HCT116 (cell line): Measurements from ENCODE around the gene ZNF155. TPM values are rescaled to one million over a fixed set of nuclear protein-coding genes. Genes with fewer than 3 reads are reported as not detected.

Experiments used
- ATAC-seq: fragments of 200-7000 bp; cut with Tn5 transposase; 2 replicates; pipeline ENCODE4 v1.9.1; 2020; ENCODE audit warnings: mild to moderate bottlenecking, moderate library complexity
- BruUV-seq: library from RNA; stranded (reverse); fragments of 400-500 nt; replicated peaks from 2 replicates; lab custom pipeline; 2021; lab: Mats Ljungman, UMichigan
- CTCF ChIA-PET: fragments of 300-600 bp; sonication (Branson Sonifier 250); formaldehyde crosslinking; loops from one replicate; lab custom pipeline; 2021; ENCODE audit warnings: antibody characterized with exemption; lab: Charles Lee
- POLR2A ChIA-PET: fragments of 300-600, 350-600 bp; sonication (Branson Sonifier 250); formaldehyde crosslinking; loops from one replicate; lab custom pipeline; 2021; ENCODE audit warnings: antibody characterized with exemption; lab: Charles Lee
- RAD21 ChIA-PET, 2 experiments: fragments of 300-600 bp; sonication (Branson Sonifier 250); formaldehyde crosslinking; loops; one replicate each; lab custom pipeline; 2023; ENCODE audit warnings: low total read pairs in 2 of 2; ENCODE audit not compliant: uncharacterized antibody in 2 of 2, unreplicated experiment in 2 of 2, low non-redundant PET in 1 of 2; lab: Charles Lee
- DNase-seq: peaks from one replicate; pipeline ENCODE4 v3.0.0-alpha.2; 2010; ENCODE audit warnings: low read depth, low spot score
- H2AFZ ChIP-seq: fragments of 200-600 bp; shearing (Covaris generic), sonication (generic); 2 replicates; pipeline ENCODE4 v1.6.1; 2017; ENCODE audit warnings: low read depth, mixed run types, mixed read lengths, antibody characterized with exemption, low read length; ENCODE audit not compliant: poor library complexity, severe bottlenecking
- H3K27ac ChIP-seq: 2 replicates; pipeline ENCODE4 v1.5.1; 2012; ENCODE audit warnings: low read depth, low read length
- H3K27me3 ChIP-seq: fragments of 200-600 bp; sonication (generic); 2 replicates; pipeline ENCODE4 v1.6.1; 2016; ENCODE audit warnings: mixed run types, low read length, mixed read lengths; ENCODE audit not compliant: insufficient read depth
- H3K36me3 ChIP-seq, 2 experiments: fragments of 200-500 bp in 1 of 2; fragments of 200-600 bp in 1 of 2; sonication (Bioruptor generic) in 1 of 2; sonication (generic) in 1 of 2; 2 replicates each; pipeline versions ENCODE4 v1.5.1 to v1.6.1; 2014 to 2016; ENCODE audit warnings: low read length in 2 of 2, inconsistent platforms in 1 of 2, mixed read lengths in 1 of 2, mixed run types in 1 of 2; ENCODE audit not compliant: insufficient read depth in 2 of 2, control insufficient read depth in 1 of 2
- H3K4me1 ChIP-seq, 2 experiments: fragments of 200-600 bp in 1 of 2; sonication (generic) in 1 of 2; 2 replicates each; pipeline versions ENCODE4 v1.5.1 to v1.6.1; 2012 to 2017; ENCODE audit warnings: low read length in 2 of 2, inconsistent platforms in 1 of 2, mild to moderate bottlenecking in 1 of 2, mixed read lengths in 1 of 2, mixed run types in 1 of 2, moderate library complexity in 1 of 2; ENCODE audit not compliant: insufficient read depth in 2 of 2, control insufficient read depth in 1 of 2
- H3K4me2 ChIP-seq: fragments of 200-600 bp; sonication (generic); 2 replicates; pipeline ENCODE4 v1.6.1; 2017; ENCODE audit warnings: mixed run types, low read length, mixed read lengths
- H3K4me3 ChIP-seq, 2 experiments: fragments of 200-600 bp in 1 of 2; sonication (generic) in 1 of 2; replicated peaks in 1 of 2; 2 replicates each; pipeline ENCODE4 v1.5.1; 2011 to 2016; ENCODE audit warnings: low read length in 2 of 2, control low read depth in 1 of 2, low read depth in 1 of 2, mild to moderate bottlenecking in 1 of 2, mixed read lengths in 1 of 2, mixed run types in 1 of 2
- H3K79me2 ChIP-seq: fragments of 200-600 bp; sonication (generic); 2 replicates; pipeline ENCODE4 v1.6.1; 2017; ENCODE audit warnings: mild to moderate bottlenecking, mixed run types, low read length, moderate library complexity, mixed read lengths; ENCODE audit not compliant: insufficient read depth
- H3K9ac ChIP-seq: fragments of 200-600 bp; sonication (generic); 2 replicates; pipeline ENCODE4 v1.6.1; 2016; ENCODE audit warnings: low read length, mixed read lengths
- H3K9me2 ChIP-seq: fragments of 200-600 bp; sonication (generic), shearing (Covaris generic); 2 replicates; pipeline ENCODE4 v1.6.1; 2017; ENCODE audit warnings: mixed run types, mild to moderate bottlenecking, moderate library complexity; ENCODE audit not compliant: insufficient read depth
- H3K9me3 ChIP-seq, 2 experiments: fragments of 200-500 bp in 1 of 2; fragments of 200-600 bp in 1 of 2; sonication (Bioruptor generic) in 1 of 2; sonication (generic) in 1 of 2; 2 replicates each; pipeline ENCODE4 v1.6.1; 2014 to 2017; ENCODE audit warnings: low read length in 2 of 2, mixed read lengths in 2 of 2, inconsistent platforms in 1 of 2, low read depth in 1 of 2, mild to moderate bottlenecking in 1 of 2, mixed run types in 1 of 2, moderate library complexity in 1 of 2; ENCODE audit not compliant: control insufficient read depth in 1 of 2, insufficient read depth in 1 of 2
- H4K20me1 ChIP-seq: fragments of 200-600 bp; sonication (generic), shearing (Covaris generic); 2 replicates; pipeline ENCODE4 v1.6.1; 2017; ENCODE audit warnings: mixed run types, mild to moderate bottlenecking, moderate library complexity; ENCODE audit not compliant: insufficient read depth
- CBX3 ChIP-seq: IDR thresholded peaks from 2 replicates; pipeline ENCODE4 v1.6.1; 2012; ENCODE audit warnings: low read depth
- EGR1 ChIP-seq: IDR thresholded peaks from 2 replicates; pipeline ENCODE4 v1.6.1; 2012; ENCODE audit warnings: low read depth
- ELF1 ChIP-seq: IDR thresholded peaks from 2 replicates; pipeline ENCODE4 v1.6.1; 2012; ENCODE audit warnings: low read depth, borderline replicate concordance
- EZH2 ChIP-seq: fragments of 200-600 bp; sonication (generic); IDR thresholded peaks from 2 replicates; pipeline ENCODE4 v1.6.1; 2017; ENCODE audit warnings: antibody characterized with exemption, mixed run types
- FOSL1 ChIP-seq: IDR thresholded peaks from 2 replicates; pipeline ENCODE4 v1.6.1; 2012; ENCODE audit warnings: low read depth
- POLR2A ChIP-seq: IDR thresholded peaks from 2 replicates; pipeline ENCODE4 v1.7.0; 2011; ENCODE audit warnings: borderline replicate concordance; ENCODE audit not compliant: insufficient read depth, insufficient read length; ENCODE audit errors: extremely low read depth
- POLR2AphosphoS5 ChIP-seq: IDR thresholded peaks from 2 replicates; pipeline ENCODE4 v1.6.1; 2011; ENCODE audit warnings: mild to moderate bottlenecking, low read depth, low read length, moderate library complexity
- SIN3A ChIP-seq: IDR thresholded peaks from 2 replicates; pipeline ENCODE4 v1.6.1; 2012; ENCODE audit warnings: low read depth
- SRF ChIP-seq: IDR thresholded peaks from 2 replicates; pipeline ENCODE4 v1.6.1; 2012; ENCODE audit warnings: low read depth
- TCF7L2 ChIP-seq: IDR thresholded peaks from 2 replicates; pipeline ENCODE4 v1.7.0; 2011; ENCODE audit warnings: borderline replicate concordance, inconsistent platforms; ENCODE audit not compliant: insufficient read depth, insufficient read length; ENCODE audit errors: extremely low read depth
- YY1 ChIP-seq: IDR thresholded peaks from 2 replicates; pipeline ENCODE4 v1.6.1; 2011; ENCODE audit warnings: low read length, low read depth, moderate library complexity, mild to moderate bottlenecking; ENCODE audit not compliant: insufficient replicate concordance; ENCODE audit errors: extremely low read depth
- ZFX ChIP-seq: fragments of 450-650 bp; IDR thresholded peaks from 2 replicates; pipeline ENCODE4 v1.6.1; 2017
- ZNF274 ChIP-seq: fragments of 200-500 bp; sonication (Bioruptor generic); IDR thresholded peaks from 2 replicates; pipeline ENCODE4 v1.6.1; 2014; ENCODE audit warnings: mild to moderate bottlenecking, low read depth, low read length, inconsistent platforms
- intact Hi-C: fragments of 100-400 bp; cut with micrococcal nuclease; formaldehyde crosslinking; loops from 2 replicates; pipeline ENCODE4 v1.10.0; 2022
- total RNA-seq: library from RNA; stranded (reverse); gene quantifications from one replicate; pipeline ENCODE4 v1.2.1, GENCODE V29; 2021; ENCODE audit not compliant: unreplicated experiment
- TF ChIP-seq, protein P1 (sequence below): IDR thresholded peaks from 2 replicates; pipeline ENCODE4 v1.6.1; 2011; ENCODE audit warnings: mild to moderate bottlenecking, low read length, moderate library complexity; ENCODE audit not compliant: insufficient replicate concordance; ENCODE audit errors: extremely low read depth
- TF ChIP-seq, protein P2 (sequence below): IDR thresholded peaks from 2 replicates; pipeline ENCODE4 v1.6.1; 2012
- TF ChIP-seq, protein P3 (sequence below): IDR thresholded peaks from 2 replicates; pipeline ENCODE4 v1.6.1; 2012; ENCODE audit warnings: low read depth

ZNF155 gene
- total RNA-seq, 1 experiment from 2014 or later, result 2.2 TPM

DNA sequence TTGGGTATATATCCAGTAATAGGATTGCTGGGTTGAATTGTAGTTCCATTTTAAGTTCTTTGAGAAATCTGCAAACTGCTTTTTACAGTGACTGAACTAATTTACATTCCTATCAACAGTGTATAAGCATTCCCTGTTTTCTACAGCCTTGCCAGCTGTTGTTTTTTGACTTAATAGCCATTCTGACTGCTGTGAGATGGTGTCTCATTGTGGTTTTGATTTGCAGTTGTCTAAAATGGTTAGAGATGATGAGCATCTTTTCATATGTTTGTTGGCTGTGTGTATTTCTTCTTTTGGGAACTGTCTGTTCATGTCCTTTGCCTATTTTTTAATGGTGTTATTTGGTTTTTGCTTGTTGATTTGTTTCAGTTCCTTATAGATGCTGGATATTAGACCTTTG lies 37.2 kb downstream of the ZNF155 start:
- BruUV-seq, result no TSS peak
- ATAC-seq, result no peak
- no peaks in the 10 kb centered on the region for H4K20me1 ChIP-seq
- DNase-seq, result no peak
- TF ChIP-seq YY1 (no peak), POLR2AphosphoS5 (no peak), SIN3A (no peak), ZNF274 (no peak), FOSL1 (no peak)
- H3K27ac ChIP-seq, result no peak overlapping the region
- H2AFZ ChIP-seq, result no peak overlapping the region
- POLR2A ChIA-PET, result no interaction called here
- RAD21 ChIA-PET, result no interaction called here
- no peaks in the 10 kb centered on the region; a peak in 1 of 4 replicates for H3K4me1 ChIP-seq
- intact Hi-C loops, result loop anchor here (10.0 kb wide), 1 partner anchor 484 kb away; the partner anchor contains the start of gene ZNF180
- H3K9ac ChIP-seq, result no peak overlapping the region
- H3K9me2 ChIP-seq, result no peaks in the 10 kb centered on the region
- H3K36me3 ChIP-seq, result no peaks in the 10 kb centered on the region
- CTCF ChIA-PET, result no interaction called here
- no peaks in the 10 kb centered on the region for H3K9me3 ChIP-seq
- no peak overlapping the region for H3K4me2 ChIP-seq
- H3K27me3 ChIP-seq, result no peaks in the 10 kb centered on the region
- no peak overlapping the region for H3K4me3 ChIP-seq
- H3K79me2 ChIP-seq, result no peaks in the 10 kb centered on the region

DNA sequence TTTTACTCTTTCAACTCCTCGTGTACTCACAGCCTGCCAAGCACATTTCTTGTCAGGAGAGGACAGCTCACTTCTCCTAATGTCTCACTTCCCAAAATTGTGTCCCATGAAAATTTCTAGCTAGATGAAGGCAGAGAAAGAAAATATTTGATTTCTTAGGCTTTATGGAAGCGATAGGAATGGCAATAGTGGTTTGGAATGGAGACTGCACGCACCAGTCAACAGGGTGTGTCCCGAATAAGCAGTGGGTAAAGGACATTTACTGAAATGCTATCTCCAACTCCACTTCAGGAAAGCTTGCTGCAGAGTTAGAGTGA lies 40.9 kb downstream of the ZNF155 start:
- H3K27ac ChIP-seq, result no peak overlapping the region
- ChIA-PET POLR2A (no interaction called here), CTCF (no interaction called here), RAD21 (no interaction called here)
- H3K9me2 ChIP-seq, result no peaks in the 10 kb centered on the region
- H3K79me2 ChIP-seq, result no peaks in the 10 kb centered on the region
- ATAC-seq, result no peak
- H3K9ac ChIP-seq, result no peak overlapping the region
- no peaks in the 10 kb centered on the region for H3K27me3 ChIP-seq
- H3K4me2 ChIP-seq, result peak overlapping the region; percentile 82
- no peaks in the 10 kb centered on the region; a peak in 1 of 4 replicates for H3K4me1 ChIP-seq
- H3K4me3 ChIP-seq, result peak overlapping the region; percentile 70 to 75
- no peaks in the 10 kb centered on the region for H4K20me1 ChIP-seq
- peak overlapping the region; percentile 25 for H2AFZ ChIP-seq
- no TSS peak for BruUV-seq
- intact Hi-C loops, result loop anchor here (10.0 kb wide), 1 partner anchor 480 kb away; the partner anchor contains the start of gene ZNF180
- H3K9me3 ChIP-seq, result no peaks in the 10 kb centered on the region
- peaks cover 6 to 10% of the 10 kb centered on the region in 2 experiments; a peak in 2 of 4 replicates for H3K36me3 ChIP-seq
- DNase-seq, result no peak
- TF ChIP-seq FOSL1 (no peak), EZH2 (no peak), ZNF274 (no peak), POLR2AphosphoS5 (no peak), SIN3A (no peak), CBX3 (no peak), ELF1 (no peak), YY1 (no peak), TCF7L2 (no peak), SRF (no peak), ZFX (no peak), POLR2A (no peak), EGR1 (no peak)
- TF ChIP-seq, protein P1, sequence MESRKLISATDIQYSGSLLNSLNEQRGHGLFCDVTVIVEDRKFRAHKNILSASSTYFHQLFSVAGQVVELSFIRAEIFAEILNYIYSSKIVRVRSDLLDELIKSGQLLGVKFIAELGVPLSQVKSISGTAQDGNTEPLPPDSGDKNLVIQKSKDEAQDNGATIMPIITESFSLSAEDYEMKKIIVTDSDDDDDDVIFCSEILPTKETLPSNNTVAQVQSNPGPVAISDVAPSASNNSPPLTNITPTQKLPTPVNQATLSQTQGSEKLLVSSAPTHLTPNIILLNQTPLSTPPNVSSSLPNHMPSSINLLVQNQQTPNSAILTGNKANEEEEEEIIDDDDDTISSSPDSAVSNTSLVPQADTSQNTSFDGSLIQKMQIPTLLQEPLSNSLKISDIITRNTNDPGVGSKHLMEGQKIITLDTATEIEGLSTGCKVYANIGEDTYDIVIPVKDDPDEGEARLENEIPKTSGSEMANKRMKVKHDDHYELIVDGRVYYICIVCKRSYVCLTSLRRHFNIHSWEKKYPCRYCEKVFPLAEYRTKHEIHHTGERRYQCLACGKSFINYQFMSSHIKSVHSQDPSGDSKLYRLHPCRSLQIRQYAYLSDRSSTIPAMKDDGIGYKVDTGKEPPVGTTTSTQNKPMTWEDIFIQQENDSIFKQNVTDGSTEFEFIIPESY, result no peak
- TF ChIP-seq, protein P2, sequence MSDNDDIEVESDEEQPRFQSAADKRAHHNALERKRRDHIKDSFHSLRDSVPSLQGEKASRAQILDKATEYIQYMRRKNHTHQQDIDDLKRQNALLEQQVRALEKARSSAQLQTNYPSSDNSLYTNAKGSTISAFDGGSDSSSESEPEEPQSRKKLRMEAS, result no peak
- TF ChIP-seq, protein P3, sequence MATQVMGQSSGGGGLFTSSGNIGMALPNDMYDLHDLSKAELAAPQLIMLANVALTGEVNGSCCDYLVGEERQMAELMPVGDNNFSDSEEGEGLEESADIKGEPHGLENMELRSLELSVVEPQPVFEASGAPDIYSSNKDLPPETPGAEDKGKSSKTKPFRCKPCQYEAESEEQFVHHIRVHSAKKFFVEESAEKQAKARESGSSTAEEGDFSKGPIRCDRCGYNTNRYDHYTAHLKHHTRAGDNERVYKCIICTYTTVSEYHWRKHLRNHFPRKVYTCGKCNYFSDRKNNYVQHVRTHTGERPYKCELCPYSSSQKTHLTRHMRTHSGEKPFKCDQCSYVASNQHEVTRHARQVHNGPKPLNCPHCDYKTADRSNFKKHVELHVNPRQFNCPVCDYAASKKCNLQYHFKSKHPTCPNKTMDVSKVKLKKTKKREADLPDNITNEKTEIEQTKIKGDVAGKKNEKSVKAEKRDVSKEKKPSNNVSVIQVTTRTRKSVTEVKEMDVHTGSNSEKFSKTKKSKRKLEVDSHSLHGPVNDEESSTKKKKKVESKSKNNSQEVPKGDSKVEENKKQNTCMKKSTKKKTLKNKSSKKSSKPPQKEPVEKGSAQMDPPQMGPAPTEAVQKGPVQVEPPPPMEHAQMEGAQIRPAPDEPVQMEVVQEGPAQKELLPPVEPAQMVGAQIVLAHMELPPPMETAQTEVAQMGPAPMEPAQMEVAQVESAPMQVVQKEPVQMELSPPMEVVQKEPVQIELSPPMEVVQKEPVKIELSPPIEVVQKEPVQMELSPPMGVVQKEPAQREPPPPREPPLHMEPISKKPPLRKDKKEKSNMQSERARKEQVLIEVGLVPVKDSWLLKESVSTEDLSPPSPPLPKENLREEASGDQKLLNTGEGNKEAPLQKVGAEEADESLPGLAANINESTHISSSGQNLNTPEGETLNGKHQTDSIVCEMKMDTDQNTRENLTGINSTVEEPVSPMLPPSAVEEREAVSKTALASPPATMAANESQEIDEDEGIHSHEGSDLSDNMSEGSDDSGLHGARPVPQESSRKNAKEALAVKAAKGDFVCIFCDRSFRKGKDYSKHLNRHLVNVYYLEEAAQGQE, result no peak
